Measurements from ENCODE around the gene EXD3. TPM values are rescaled to one million over a fixed set of nuclear protein-coding genes. Genes with fewer than 3 reads are reported as not detected.

EXD3 gene
- total and polyA plus RNA-seq, 2 of the 4 experiments (the other 2 are of a cell fraction) = 1.1 to 7.4 TPM

GRCh38 chr9:137295238-137295811, 127.6 kb downstream of the EXD3 start:
- Histone ChIP-seq H3K4me1 (ENCODE audit: control insufficient read depth, insufficient read depth, low read length) (no peaks in the 10 kb centered on the region), H4K5ac (ENCODE audit: low read depth, low read length) (no peak overlapping the region), H3K27me3 (ENCODE audit: control insufficient read depth, insufficient read depth, low read length) (peaks cover 33% of the 10 kb centered on the region), H3K9me3 (ENCODE audit: control insufficient read depth, insufficient read depth, low read length) (peaks cover 5% of the 10 kb centered on the region; the same call in 1 of the 2 replicates), H3K36me3 (ENCODE audit: control insufficient read depth, insufficient read depth, low read length) (no peaks in the 10 kb centered on the region), H3K23ac (ENCODE audit: low read depth, low read length) (no peak overlapping the region), H2BK5ac (ENCODE audit: low read depth, low read length, poor library complexity, severe bottlenecking) (no peak overlapping the region), H2AFZ (replicated peaks; ENCODE audit: low read length, poor library complexity) (peak overlapping the region; percentile 76), H3K4me2 (ENCODE audit: low read depth, low read length) (no peak overlapping the region; the same call in 1 of the 2 replicates), H3K14ac (replicated peaks; ENCODE audit: low read depth, low read length) (no peak overlapping the region), H3K9me1 (ENCODE audit: insufficient read depth, low read length) (no peaks in the 10 kb centered on the region), H2BK15ac (ENCODE audit: low read depth, low read length) (no peak overlapping the region), H3K56ac (ENCODE audit: extremely low read depth, insufficient read depth, low read length) (no peak overlapping the region), H4K91ac (ENCODE audit: insufficient read depth, low read depth, low read length) (no peak overlapping the region), H3K79me1 (ENCODE audit: low read depth in 1 of 2, low read length in 2 of 2) (no peaks in the 10 kb centered on the region), H4K8ac (ENCODE audit: low read depth in 2 of 2, low read length in 2 of 2) (no peak overlapping the region), H2BK20ac (ENCODE audit: low read depth, low read length) (no peak overlapping the region), H3K27ac (ENCODE audit: insufficient read depth, low read length) (no peak overlapping the region), H3K4me3 (ENCODE audit: insufficient read depth, low read depth, low read length) (peak overlapping the region; percentile 39), H2AK9ac (replicated peaks; ENCODE audit: low read depth, low read length, poor library complexity) (no peak overlapping the region), H2AK5ac (ENCODE audit: low read depth, low read length) (no peak overlapping the region), H4K20me1 (ENCODE audit: insufficient read depth, low read length) (no peaks in the 10 kb centered on the region), H2BK120ac (ENCODE audit: low read depth, low read length) (no peak overlapping the region), H3K18ac (ENCODE audit: low read depth, low read length) (no peak overlapping the region), H3K9ac (ENCODE audit: low read depth, low read length) (no peak overlapping the region), H3K4ac (ENCODE audit: low read depth, low read length) (no peak overlapping the region)
- CTCF ChIA-PET = no interaction called here
- in situ Hi-C loops (cut with MboI; ENCODE audit: low sequenced_read_pairs) = no loop called here
- ATAC-seq (ENCODE audit: low read depth) = peak; percentile 92
- POLR2A ChIA-PET (ENCODE audit: unreplicated experiment) = no interaction called here
- intact Hi-C loops (cut with micrococcal nuclease) = loop anchor here (2.0 kb wide), 1 partner anchor 149 kb away; no protein-coding TSS in a partner anchor
- no peak for DNase-seq
- TF ChIP-seq CHD1 (IDR thresholded peaks at IDR 0.05; ENCODE audit: low read depth, low read length) (no peak), RCOR1 (IDR thresholded peaks at IDR 0.05; ENCODE audit: insufficient replicate concordance, low read length) (no peak), CTCF (conservative IDR thresholded peaks at IDR 0.05; ENCODE audit: low read depth, low read length) (peak; percentile 71), NFE2L2 (IDR thresholded peaks at IDR 0.05; ENCODE audit: low read depth, low read length) (no peak), MAZ (IDR thresholded peaks at IDR 0.05; ENCODE audit: borderline replicate concordance, low read depth, low read length) (0 out of 2 replicates have a peak, but pooled peaks have one; percentile 49), FOS (IDR thresholded peaks at IDR 0.05; ENCODE audit: low read depth, low read length) (no peak), ELK1 (IDR thresholded peaks at IDR 0.05; ENCODE audit: borderline replicate concordance, low read depth, low read length) (no peak), CEBPB (IDR thresholded peaks at IDR 0.05; ENCODE audit: low read depth, low read length) (no peak), MAFK (IDR thresholded peaks at IDR 0.05; ENCODE audit: low read depth, low read length) (no peak), MXI1 (IDR thresholded peaks at IDR 0.05; ENCODE audit: borderline replicate concordance, low read depth, low read length) (no peak), RAD21 (IDR thresholded peaks at IDR 0.05; ENCODE audit: low read length) (peak; percentile 62), BHLHE40 (IDR thresholded peaks at IDR 0.05; ENCODE audit: low read depth, low read length) (no peak), SMC3 (IDR thresholded peaks at IDR 0.05; ENCODE audit: low read depth, low read length) (peak; percentile 61), RFX5 (IDR thresholded peaks at IDR 0.05; ENCODE audit: low read depth, low read length) (no peak), POLR2A (IDR thresholded peaks at IDR 0.05; ENCODE audit: low read depth, low read length) (no peak)
- TF ChIP-seq, protein P1, sequence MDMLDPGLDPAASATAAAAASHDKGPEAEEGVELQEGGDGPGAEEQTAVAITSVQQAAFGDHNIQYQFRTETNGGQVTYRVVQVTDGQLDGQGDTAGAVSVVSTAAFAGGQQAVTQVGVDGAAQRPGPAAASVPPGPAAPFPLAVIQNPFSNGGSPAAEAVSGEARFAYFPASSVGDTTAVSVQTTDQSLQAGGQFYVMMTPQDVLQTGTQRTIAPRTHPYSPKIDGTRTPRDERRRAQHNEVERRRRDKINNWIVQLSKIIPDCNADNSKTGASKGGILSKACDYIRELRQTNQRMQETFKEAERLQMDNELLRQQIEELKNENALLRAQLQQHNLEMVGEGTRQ (IDR thresholded peaks at IDR 0.05; ENCODE audit: low read depth, low read length) = no peak
- WGBS, 2 experiments (ENCODE audit: extremely low coverage in 2 of 2, insufficient read length in 1 of 2) = 6% methylated on average over 19 of the region's 76 CpGs; no CpG with 5 or more reads in 1 of the 2 experiments
- dilution Hi-C loops (cut with HindIII; ENCODE audit: low sequenced_read_pairs, unreplicated experiment) = no loop called here
- no TSS peak for BruUV-seq (replicated peaks)

Data from IMR-90 (cell line).